Vagina (tissue), 2 donors: Measurements from ENCODE around the gene CDK14. TPM values are rescaled to one million over a fixed set of nuclear protein-coding genes. Genes with fewer than 3 reads are reported as not detected.
A peak's percentile ranks its signal among the peaks of the same experiment; 100 is the strongest.

Source experiments
- DNase-seq, 2 donors: peaks; one replicate each; pipeline ENCODE4 v3.0.0-alpha.2; 2017; ENCODE audit errors: extremely low spot score in 2 of 2
- H3K27ac ChIP-seq: fragments of 200-600 bp; sonication (generic); one replicate; pipeline ENCODE4 v1.5.1; 2019
- H3K27me3 ChIP-seq: fragments of 200-600 bp; sonication (generic); one replicate; pipeline ENCODE4 v1.5.1; 2019
- H3K36me3 ChIP-seq, 2 donors: fragments of 200-600 bp; sonication (generic); one replicate each; pipeline ENCODE4 v1.5.1; 2017 to 2019
- H3K4me1 ChIP-seq: fragments of 200-600 bp; sonication (generic); one replicate; pipeline ENCODE4 v1.5.1; 2019
- H3K4me3 ChIP-seq, 2 donors: fragments of 200-600 bp; sonication (generic); 1 replicate in 1 of 2; 2 replicates in 1 of 2; pipeline ENCODE4 v1.5.1; 2016 to 2019
- H3K9me3 ChIP-seq: fragments of 200-600 bp; sonication (generic); one replicate; pipeline ENCODE4 v1.5.1; 2019
- POLR2A ChIP-seq, 2 donors: fragments of 450-650 bp; IDR thresholded peaks; one replicate each; pipeline ENCODE4 v1.6.1; 2017; ENCODE audit warnings: antibody characterized with exemption in 2 of 2, mild to moderate bottlenecking in 2 of 2, moderate library complexity in 2 of 2
- POLR2AphosphoS5 ChIP-seq, 2 donors: sonication (generic); formaldehyde crosslinking; IDR thresholded peaks; one replicate each; pipeline ENCODE4 v1.9.0; 2017; ENCODE audit warnings: antibody characterized with exemption in 2 of 2, mild to moderate bottlenecking in 2 of 2, low read depth in 1 of 2; ENCODE audit not compliant: insufficient read depth in 1 of 2
- intact Hi-C: fragments of 100-400 bp; cut with DNase I; formaldehyde crosslinking; loops from one replicate; pipeline ENCODE4 v1.15.1; 2023
- total RNA-seq: library from RNA; depleted of rRNA; stranded (reverse); fragments of >200 nt; gene quantifications from one replicate; pipeline ENCODE4 v1.2.3, GENCODE V29; 2016
- TF ChIP-seq, protein P1 (sequence below), 3 experiments: fragments of 450-650 bp in 2 of 3; fragments of 200-600 bp in 1 of 3; sonication (generic) in 1 of 3; IDR thresholded peaks; one replicate each; pipeline ENCODE4 v1.5.1; 2017 to 2019; ENCODE audit warnings: antibody characterized with exemption in 3 of 3, mild to moderate bottlenecking in 2 of 3, moderate library complexity in 2 of 3

Gene CDK14
- total RNA-seq, 1 donor from 2014 or later: 21.6 TPM

DNA sequence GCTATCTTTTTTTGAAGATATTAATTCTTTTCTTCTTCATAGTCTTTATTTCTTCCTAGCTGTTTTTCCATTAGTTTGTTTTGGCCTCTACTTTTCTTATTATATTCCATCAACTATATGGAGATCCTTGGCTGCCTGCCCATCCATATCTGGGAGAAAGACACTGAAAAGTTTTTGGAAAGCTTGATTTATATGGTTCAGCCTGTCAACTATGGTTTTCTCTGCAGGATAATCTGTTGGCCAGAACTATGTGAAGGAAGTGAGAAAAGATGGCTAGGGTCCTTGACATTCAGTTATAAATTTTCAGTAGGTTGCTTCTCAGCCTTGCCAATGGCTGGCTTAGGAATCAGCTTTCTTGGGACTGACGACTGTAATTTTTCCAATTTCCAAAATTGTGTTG is 10.0 kb upstream of the CDK14 start:
- TF ChIP-seq, protein P1, sequence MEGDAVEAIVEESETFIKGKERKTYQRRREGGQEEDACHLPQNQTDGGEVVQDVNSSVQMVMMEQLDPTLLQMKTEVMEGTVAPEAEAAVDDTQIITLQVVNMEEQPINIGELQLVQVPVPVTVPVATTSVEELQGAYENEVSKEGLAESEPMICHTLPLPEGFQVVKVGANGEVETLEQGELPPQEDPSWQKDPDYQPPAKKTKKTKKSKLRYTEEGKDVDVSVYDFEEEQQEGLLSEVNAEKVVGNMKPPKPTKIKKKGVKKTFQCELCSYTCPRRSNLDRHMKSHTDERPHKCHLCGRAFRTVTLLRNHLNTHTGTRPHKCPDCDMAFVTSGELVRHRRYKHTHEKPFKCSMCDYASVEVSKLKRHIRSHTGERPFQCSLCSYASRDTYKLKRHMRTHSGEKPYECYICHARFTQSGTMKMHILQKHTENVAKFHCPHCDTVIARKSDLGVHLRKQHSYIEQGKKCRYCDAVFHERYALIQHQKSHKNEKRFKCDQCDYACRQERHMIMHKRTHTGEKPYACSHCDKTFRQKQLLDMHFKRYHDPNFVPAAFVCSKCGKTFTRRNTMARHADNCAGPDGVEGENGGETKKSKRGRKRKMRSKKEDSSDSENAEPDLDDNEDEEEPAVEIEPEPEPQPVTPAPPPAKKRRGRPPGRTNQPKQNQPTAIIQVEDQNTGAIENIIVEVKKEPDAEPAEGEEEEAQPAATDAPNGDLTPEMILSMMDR (IDR thresholded peaks at IDR 0.05): no peak
- TF ChIP-seq POLR2A (IDR thresholded peaks at IDR 0.05): no peak
- TF ChIP-seq POLR2AphosphoS5 (IDR thresholded peaks at IDR 0.05; ENCODE audit: insufficient read depth in 1 of 2, low read depth in 1 of 2): no peak

DNA sequence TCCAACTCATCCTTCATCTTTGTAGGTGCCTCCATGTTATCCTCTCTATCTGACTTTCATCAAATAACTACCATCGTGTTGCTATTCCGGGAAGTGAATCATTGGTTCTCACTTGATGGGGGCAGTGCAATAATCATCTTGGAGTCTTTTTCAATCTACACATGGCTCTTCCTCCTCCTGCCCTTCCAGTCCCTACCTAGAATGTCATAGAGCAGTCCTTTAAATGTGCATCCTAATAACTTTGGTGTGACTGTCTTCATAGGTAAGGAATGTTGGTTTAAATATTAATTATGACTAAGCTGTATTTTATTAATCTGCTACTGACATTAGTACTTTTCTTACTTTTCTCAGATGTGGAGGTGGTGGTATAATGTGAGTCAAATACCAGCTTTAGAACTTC is 8.4 kb upstream of the CDK14 start:
- TF ChIP-seq, protein P1 (IDR thresholded peaks at IDR 0.05): no peak
- TF ChIP-seq POLR2AphosphoS5 (IDR thresholded peaks at IDR 0.05; ENCODE audit: insufficient read depth in 1 of 2, low read depth in 1 of 2): no peak
- TF ChIP-seq POLR2A (IDR thresholded peaks at IDR 0.05): no peak

More for the DNA sequence above, 10.0 kb upstream of the CDK14 start:
- no peaks in the 10 kb centered on the region for H3K9me3 ChIP-seq
- no peaks in the 10 kb centered on the region for H3K36me3 ChIP-seq
- H3K27ac ChIP-seq: no peak overlapping the region
- no peak for DNase-seq
- no peaks in the 10 kb centered on the region for H3K4me1 ChIP-seq
- intact Hi-C loops: no loop called here
- no peaks in the 10 kb centered on the region for H3K27me3 ChIP-seq
- no peak overlapping the region for H3K4me3 ChIP-seq

DNA sequence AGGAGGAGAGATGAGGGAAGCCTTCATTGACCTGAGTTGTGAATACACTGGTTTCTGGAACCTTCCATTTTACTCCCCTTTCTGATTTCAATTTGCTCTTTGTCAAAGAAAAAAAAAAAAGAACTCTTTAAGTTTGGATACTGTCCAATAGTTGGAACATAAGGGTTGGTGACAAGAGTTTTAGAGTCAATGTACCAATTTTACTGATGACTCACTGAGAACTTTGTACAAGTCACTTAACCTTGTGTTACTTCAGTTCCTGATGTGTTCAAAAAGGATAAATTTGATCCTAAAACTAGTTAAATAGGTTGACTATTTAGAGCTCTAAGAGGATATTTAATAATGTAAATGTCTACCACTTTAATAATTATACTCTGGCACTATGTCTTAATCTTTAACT is 4.1 kb upstream of the CDK14 start:
- intact Hi-C loops: no loop called here

More for the DNA sequence above, 8.4 kb upstream of the CDK14 start:
- H3K36me3 ChIP-seq: no peaks in the 10 kb centered on the region
- H3K4me1 ChIP-seq: no peaks in the 10 kb centered on the region
- no peak overlapping the region for H3K27ac ChIP-seq
- DNase-seq: no peak
- intact Hi-C loops: no loop called here
- H3K27me3 ChIP-seq: no peaks in the 10 kb centered on the region
- no peaks in the 10 kb centered on the region for H3K9me3 ChIP-seq
- no peak overlapping the region for H3K4me3 ChIP-seq

DNA sequence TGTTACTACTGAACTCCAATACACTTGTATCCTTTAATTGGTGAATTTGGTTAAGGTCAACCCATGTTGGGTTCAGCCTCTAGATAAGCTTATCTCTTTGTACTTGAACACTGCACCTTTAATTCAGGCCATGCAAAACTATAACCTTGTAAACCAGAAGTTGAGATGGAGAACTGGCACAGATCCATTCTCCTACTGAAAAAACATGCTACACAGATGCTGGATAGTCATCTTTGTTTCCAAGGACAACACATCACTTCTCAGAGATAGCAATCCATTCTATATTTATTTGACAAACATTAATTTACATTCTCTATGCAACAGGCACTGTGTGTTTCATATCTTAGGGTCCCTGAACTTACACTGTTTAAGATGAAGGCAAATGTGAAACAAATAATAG is 2.9 kb upstream of the CDK14 start:
- no peak overlapping the region for H3K27ac ChIP-seq
- H3K4me3 ChIP-seq: no peak overlapping the region
- intact Hi-C loops: no loop called here
- no peaks in the 10 kb centered on the region for H3K4me1 ChIP-seq
- no peaks in the 10 kb centered on the region for H3K36me3 ChIP-seq
- DNase-seq: no peak
- H3K9me3 ChIP-seq: no peaks in the 10 kb centered on the region
- no peaks in the 10 kb centered on the region for H3K27me3 ChIP-seq
- TF ChIP-seq, protein P1 (IDR thresholded peaks at IDR 0.05): no peak
- TF ChIP-seq POLR2A (IDR thresholded peaks at IDR 0.05) (no peak), POLR2AphosphoS5 (IDR thresholded peaks at IDR 0.05; ENCODE audit: insufficient read depth in 1 of 2, low read depth in 1 of 2) (no peak)

More for the DNA sequence above, 4.1 kb upstream of the CDK14 start:
- DNase-seq: no peak
- Histone ChIP-seq H3K9me3 (no peaks in the 10 kb centered on the region), H3K4me3 (no peak overlapping the region), H3K36me3 (no peaks in the 10 kb centered on the region), H3K27me3 (no peaks in the 10 kb centered on the region), H3K27ac (no peak overlapping the region), H3K4me1 (no peaks in the 10 kb centered on the region)
- TF ChIP-seq POLR2A (IDR thresholded peaks at IDR 0.05) (no peak), POLR2AphosphoS5 (IDR thresholded peaks at IDR 0.05; ENCODE audit: insufficient read depth in 1 of 2, low read depth in 1 of 2) (no peak)
- TF ChIP-seq, protein P1 (IDR thresholded peaks at IDR 0.05): no peak

DNA sequence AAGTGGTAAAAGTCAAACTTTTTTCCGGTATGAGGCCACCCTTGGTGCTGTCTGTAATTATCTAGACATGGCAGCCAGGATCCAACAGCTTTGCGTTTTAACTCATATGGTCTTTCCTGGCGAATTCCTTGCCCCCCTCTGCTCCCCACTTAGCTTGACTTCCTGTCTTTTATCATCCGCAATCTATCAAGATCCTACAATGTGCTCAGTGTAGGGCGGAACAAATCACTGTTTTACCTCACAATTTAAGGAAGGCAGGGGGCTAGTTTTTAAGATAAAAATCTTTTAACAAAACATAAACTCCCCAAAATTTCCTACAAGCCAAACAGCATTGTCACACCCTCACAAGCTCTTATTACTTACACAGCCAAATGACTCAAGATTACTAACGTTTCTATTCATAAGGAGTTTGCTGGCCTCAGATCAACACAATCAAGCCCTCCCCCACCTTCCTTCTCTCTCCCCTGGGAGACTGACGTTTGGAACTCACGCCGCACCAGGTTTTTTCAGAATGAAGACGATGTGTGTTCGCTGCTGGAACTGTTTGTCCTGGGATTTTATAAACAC is 1.3 kb upstream of the CDK14 start:
- DNase-seq: no peak
- Histone ChIP-seq H3K4me1 (no peaks in the 10 kb centered on the region), H3K27ac (peak overlapping the region; percentile 83), H3K27me3 (no peaks in the 10 kb centered on the region), H3K4me3 (peak overlapping the region; percentile 70 to 87), H3K9me3 (no peaks in the 10 kb centered on the region), H3K36me3 (no peaks in the 10 kb centered on the region)
- intact Hi-C loops: no loop called here
- TF ChIP-seq POLR2AphosphoS5 (IDR thresholded peaks at IDR 0.05; ENCODE audit: insufficient read depth in 1 of 2, low read depth in 1 of 2): peak in 1 of 2 donors; percentile 43
- TF ChIP-seq POLR2A (IDR thresholded peaks at IDR 0.05): no peak
